Ascending aorta (tissue), 2 donors: Measurements from ENCODE around the gene CTIF. TPM values are rescaled to one million over a fixed set of nuclear protein-coding genes. Genes with fewer than 3 reads are reported as not detected.
A peak's percentile ranks its signal among the peaks of the same experiment; 100 is the strongest.

Experiments used
- DNase-seq, 2 donors: peaks; one replicate each; pipeline ENCODE4 v3.0.0-alpha.2; 2019; ENCODE audit warnings: low spot score in 2 of 2
- H3K27ac ChIP-seq, 2 donors: fragments of 200-600 bp; sonication (generic); one replicate each; pipeline ENCODE4 v1.5.1; 2016 to 2017; ENCODE audit warnings: mild to moderate bottlenecking in 1 of 2
- H3K27me3 ChIP-seq: fragments of 200-600 bp; sonication (generic); one replicate; pipeline ENCODE4 v1.5.1; 2017
- H3K36me3 ChIP-seq, 2 donors: fragments of 200-600 bp; sonication (generic); one replicate each; pipeline ENCODE4 v1.5.1; 2016
- H3K4me1 ChIP-seq, 2 donors: fragments of 200-600 bp; sonication (generic); one replicate each; pipeline ENCODE4 v1.5.1; 2016 to 2017; ENCODE audit warnings: mild to moderate bottlenecking in 1 of 2
- H3K4me3 ChIP-seq, 2 donors: fragments of 200-600 bp; sonication (generic); one replicate each; pipeline ENCODE4 v1.5.1; 2016 to 2017; ENCODE audit warnings: mild to moderate bottlenecking in 1 of 2
- H3K9me3 ChIP-seq, 2 donors: fragments of 200-600 bp; sonication (generic); one replicate each; pipeline ENCODE4 v1.5.1; 2016
- CTCF ChIP-seq, 3 experiments: fragments of 200-600 bp in 2 of 3; fragments of 450-650 bp in 1 of 3; sonication (generic) in 2 of 3; IDR thresholded peaks; one replicate each; pipeline ENCODE4 v1.5.1; 2016 to 2019; ENCODE audit warnings: antibody characterized with exemption in 3 of 3, mild to moderate bottlenecking in 1 of 3, moderate library complexity in 1 of 3
- intact Hi-C: fragments of 100-400 bp; cut with DNase I; formaldehyde crosslinking; loops from one replicate; pipeline ENCODE4 v1.15.1; 2023
- total RNA-seq: library from RNA; depleted of rRNA; stranded (reverse); fragments of >200 nt; gene quantifications from one replicate; pipeline ENCODE4 v1.1.0, GENCODE V29; 2016

Gene CTIF
- total RNA-seq, 1 donor from 2014 or later: 55.3 TPM

GRCh38 chr18:48819276-48819675 lies 280.4 kb downstream of the CTIF start:
- peaks cover 20 to 31% of the 10 kb centered on the region in 2 donors for H3K36me3 ChIP-seq

GRCh38 chr18:48819781-48820482 lies 281.1 kb downstream of the CTIF start:
- peak in 1 of 2 donors; percentile 53 for DNase-seq
- peaks cover 20 to 31% of the 10 kb centered on the region in 2 donors for H3K36me3 ChIP-seq

More at GRCh38 chr18:48819276-48819675, 280.4 kb downstream of the CTIF start:
- Histone ChIP-seq H3K4me3 (no peak overlapping the region), H3K27me3 (no peaks in the 10 kb centered on the region), H3K27ac (no peak overlapping the region), H3K4me1 (peaks cover 3 to 15% of the 10 kb centered on the region in 2 donors), H3K9me3 (no peaks in the 10 kb centered on the region)
- intact Hi-C loops: no loop called here
- TF ChIP-seq CTCF (IDR thresholded peaks at IDR 0.05): no peak
- peak in 1 of 2 donors; percentile 62 for DNase-seq

GRCh38 chr18:48820483-48821250 lies 281.8 kb downstream of the CTIF start:
- H3K4me1 ChIP-seq: peaks cover 0 to 15% of the 10 kb centered on the region in 2 donors
- H3K4me3 ChIP-seq: no peak overlapping the region
- H3K36me3 ChIP-seq: peaks cover 20 to 31% of the 10 kb centered on the region in 2 donors
- no peak overlapping the region for H3K27ac ChIP-seq
- H3K27me3 ChIP-seq: no peaks in the 10 kb centered on the region
- peak in 1 of 2 donors; percentile 52 for DNase-seq
- no peaks in the 10 kb centered on the region for H3K9me3 ChIP-seq
- no peak for TF ChIP-seq CTCF (IDR thresholded peaks at IDR 0.05)
- intact Hi-C loops: no loop called here

More at GRCh38 chr18:48819781-48820482, 281.1 kb downstream of the CTIF start:
- TF ChIP-seq CTCF (IDR thresholded peaks at IDR 0.05): no peak
- Histone ChIP-seq H3K27ac (no peak overlapping the region), H3K9me3 (no peaks in the 10 kb centered on the region), H3K27me3 (no peaks in the 10 kb centered on the region), H3K4me1 (peaks cover 0 to 13% of the 10 kb centered on the region in 2 donors), H3K4me3 (no peak overlapping the region)
- intact Hi-C loops: no loop called here

- no peaks in the 10 kb centered on the region for H3K27me3 ChIP-seq
- DNase-seq: peak in 1 of 2 donors; percentile 34
- no peak overlapping the region for H3K4me3 ChIP-seq
- H3K4me1 ChIP-seq: peaks cover 0 to 19% of the 10 kb centered on the region in 2 donors
- intact Hi-C loops: no loop called here
- no peaks in the 10 kb centered on the region for H3K9me3 ChIP-seq
- peaks cover 20 to 31% of the 10 kb centered on the region in 2 donors for H3K36me3 ChIP-seq
- no peak for TF ChIP-seq CTCF (IDR thresholded peaks at IDR 0.05)
- H3K27ac ChIP-seq: no peak overlapping the region
Measured at GRCh38 chr18:48821251-48821590, 282.4 kb downstream of the CTIF start.

GRCh38 chr18:48821845-48822244 lies 283.0 kb downstream of the CTIF start:
- H3K4me3 ChIP-seq: no peak overlapping the region
- H3K36me3 ChIP-seq: peaks cover 20 to 29% of the 10 kb centered on the region in 2 donors
- H3K9me3 ChIP-seq: no peaks in the 10 kb centered on the region
- peaks cover 0 to 25% of the 10 kb centered on the region in 2 donors for H3K4me1 ChIP-seq
- H3K27me3 ChIP-seq: no peaks in the 10 kb centered on the region
- DNase-seq: no peak
- TF ChIP-seq CTCF (IDR thresholded peaks at IDR 0.05): no peak
- intact Hi-C loops: no loop called here
- no peak overlapping the region for H3K27ac ChIP-seq
